Measurements from ENCODE around the gene SARDH. TPM values are rescaled to one million over a fixed set of nuclear protein-coding genes. Genes with fewer than 3 reads are reported as not detected.

Gene SARDH
- total and polyA plus RNA-seq, 2 of the 13 experiments (the other 11 are each of a cell fraction or from before 2014, with no cell fraction given) = 11.6 to 34.9 TPM

- TF ChIP-seq, protein P1, sequence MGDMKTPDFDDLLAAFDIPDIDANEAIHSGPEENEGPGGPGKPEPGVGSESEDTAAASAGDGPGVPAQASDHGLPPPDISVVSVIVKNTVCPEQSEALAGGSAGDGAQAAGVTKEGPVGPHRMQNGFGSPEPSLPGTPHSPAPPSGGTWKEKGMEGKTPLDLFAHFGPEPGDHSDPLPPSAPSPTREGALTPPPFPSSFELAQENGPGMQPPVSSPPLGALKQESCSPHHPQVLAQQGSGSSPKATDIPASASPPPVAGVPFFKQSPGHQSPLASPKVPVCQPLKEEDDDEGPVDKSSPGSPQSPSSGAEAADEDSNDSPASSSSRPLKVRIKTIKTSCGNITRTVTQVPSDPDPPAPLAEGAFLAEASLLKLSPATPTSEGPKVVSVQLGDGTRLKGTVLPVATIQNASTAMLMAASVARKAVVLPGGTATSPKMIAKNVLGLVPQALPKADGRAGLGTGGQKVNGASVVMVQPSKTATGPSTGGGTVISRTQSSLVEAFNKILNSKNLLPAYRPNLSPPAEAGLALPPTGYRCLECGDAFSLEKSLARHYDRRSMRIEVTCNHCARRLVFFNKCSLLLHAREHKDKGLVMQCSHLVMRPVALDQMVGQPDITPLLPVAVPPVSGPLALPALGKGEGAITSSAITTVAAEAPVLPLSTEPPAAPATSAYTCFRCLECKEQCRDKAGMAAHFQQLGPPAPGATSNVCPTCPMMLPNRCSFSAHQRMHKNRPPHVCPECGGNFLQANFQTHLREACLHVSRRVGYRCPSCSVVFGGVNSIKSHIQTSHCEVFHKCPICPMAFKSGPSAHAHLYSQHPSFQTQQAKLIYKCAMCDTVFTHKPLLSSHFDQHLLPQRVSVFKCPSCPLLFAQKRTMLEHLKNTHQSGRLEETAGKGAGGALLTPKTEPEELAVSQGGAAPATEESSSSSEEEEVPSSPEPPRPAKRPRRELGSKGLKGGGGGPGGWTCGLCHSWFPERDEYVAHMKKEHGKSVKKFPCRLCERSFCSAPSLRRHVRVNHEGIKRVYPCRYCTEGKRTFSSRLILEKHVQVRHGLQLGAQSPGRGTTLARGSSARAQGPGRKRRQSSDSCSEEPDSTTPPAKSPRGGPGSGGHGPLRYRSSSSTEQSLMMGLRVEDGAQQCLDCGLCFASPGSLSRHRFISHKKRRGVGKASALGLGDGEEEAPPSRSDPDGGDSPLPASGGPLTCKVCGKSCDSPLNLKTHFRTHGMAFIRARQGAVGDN (CRISPR knock-in tag; IDR thresholded peaks at IDR 0.05) = peak; percentile 89
- TF ChIP-seq ZSCAN12 (CRISPR knock-in tag; IDR thresholded peaks at IDR 0.05) = no peak
- no peak for TF ChIP-seq DZIP1 (CRISPR knock-in tag; IDR thresholded peaks at IDR 0.05)
- TF ChIP-seq TARDBP (CRISPR knock-in tag; IDR thresholded peaks at IDR 0.05) = 0 out of 2 replicates have a peak, but pooled peaks have one; percentile 53
- TF ChIP-seq U2AF1 (optimal IDR thresholded peaks at IDR 0.05; ENCODE audit: low read depth, low read length) = no peak
- 0 out of 2 replicates have a peak, but pooled peaks have one; percentile 44 for TF ChIP-seq RFXANK (CRISPR knock-in tag; IDR thresholded peaks at IDR 0.05)
- no peak for TF ChIP-seq AGO1 (IDR thresholded peaks at IDR 0.05; ENCODE audit: low read depth, low read length, poor library complexity, severe bottlenecking)
- no peak for TF ChIP-seq SMARCE1 (IDR thresholded peaks at IDR 0.05; ENCODE audit: borderline replicate concordance)
- TF ChIP-seq CTCF (CRISPR knock-in tag; IDR thresholded peaks at IDR 0.05) = peak; percentile 84
- TF ChIP-seq ISL2 (CRISPR knock-in tag; IDR thresholded peaks at IDR 0.05) = no peak
- TF ChIP-seq PITX1 (CRISPR knock-in tag; IDR thresholded peaks at IDR 0.05) = peak; percentile 5; the same call in 1 of the 2 replicates
- 0 out of 2 replicates have a peak, but pooled peaks have one; percentile 40 for TF ChIP-seq ZSCAN29 (CRISPR knock-in tag; conservative IDR thresholded peaks at IDR 0.05)
- TF ChIP-seq ZNF839 (CRISPR knock-in tag; IDR thresholded peaks at IDR 0.05; ENCODE audit: borderline replicate concordance) = peak; percentile 30; the same call in 1 of the 2 replicates
- TF ChIP-seq ZNF335 (CRISPR knock-in tag; IDR thresholded peaks at IDR 0.05) = no peak
- TF ChIP-seq, protein P2, sequence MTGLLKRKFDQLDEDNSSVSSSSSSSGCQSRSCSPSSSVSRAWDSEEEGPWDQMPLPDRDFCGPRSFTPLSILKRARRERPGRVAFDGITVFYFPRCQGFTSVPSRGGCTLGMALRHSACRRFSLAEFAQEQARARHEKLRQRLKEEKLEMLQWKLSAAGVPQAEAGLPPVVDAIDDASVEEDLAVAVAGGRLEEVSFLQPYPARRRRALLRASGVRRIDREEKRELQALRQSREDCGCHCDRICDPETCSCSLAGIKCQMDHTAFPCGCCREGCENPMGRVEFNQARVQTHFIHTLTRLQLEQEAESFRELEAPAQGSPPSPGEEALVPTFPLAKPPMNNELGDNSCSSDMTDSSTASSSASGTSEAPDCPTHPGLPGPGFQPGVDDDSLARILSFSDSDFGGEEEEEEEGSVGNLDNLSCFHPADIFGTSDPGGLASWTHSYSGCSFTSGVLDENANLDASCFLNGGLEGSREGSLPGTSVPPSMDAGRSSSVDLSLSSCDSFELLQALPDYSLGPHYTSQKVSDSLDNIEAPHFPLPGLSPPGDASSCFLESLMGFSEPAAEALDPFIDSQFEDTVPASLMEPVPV (CRISPR knock-in tag; IDR thresholded peaks at IDR 0.05) = peak; percentile 67; the same call in 1 of the 2 replicates
- peak; percentile 73 for TF ChIP-seq RXRB (CRISPR knock-in tag; IDR thresholded peaks at IDR 0.05; ENCODE audit: borderline replicate concordance)
- TF ChIP-seq HIVEP1 (CRISPR knock-in tag; IDR thresholded peaks at IDR 0.05) = peak; percentile 65; the same call in 1 of the 2 replicates
- no peak for TF ChIP-seq SIX1 (CRISPR knock-in tag; IDR thresholded peaks at IDR 0.05; ENCODE audit: borderline replicate concordance)
Observed at GRCh38 chr9:133715866-133716563, 22.1 kb downstream of the SARDH start (continued).
